ENCODE data around the gene TEX22. TPM values are rescaled to one million over a fixed set of nuclear protein-coding genes. Genes with fewer than 3 reads are reported as not detected.

The TEX22 gene
- total and polyA plus RNA-seq, 2 donors (not counting 1 experiment from before 2014, with no cell fraction given) = 1.7 to 7.0 TPM

DNA sequence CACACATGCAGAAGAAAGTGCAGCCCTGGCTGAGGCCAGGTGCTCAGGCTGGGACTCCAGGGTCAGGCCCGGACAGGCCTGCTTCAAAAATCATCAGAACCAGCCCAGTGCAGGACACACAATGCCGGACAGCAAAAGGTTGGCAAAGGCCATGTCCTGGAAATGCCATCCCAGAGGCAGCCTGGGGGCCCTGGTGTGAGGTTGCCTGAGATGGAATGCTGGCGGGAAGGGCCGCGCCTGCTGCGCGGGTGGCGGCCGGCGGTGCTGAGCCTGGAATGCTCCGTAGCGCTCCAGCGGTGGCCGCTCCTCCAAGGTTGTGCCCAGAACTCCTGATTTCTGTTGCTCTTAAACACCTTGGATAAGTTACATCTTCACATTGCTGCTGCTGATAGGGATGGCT, 54.6 kb downstream of the TEX22 start:
- ATAC-seq (ENCODE audit: low read depth) (no peak), DNase-seq (no peak)
- H3K4me1 Mint-ChIP-seq = no peaks in the 10 kb centered on the region
- Histone ChIP-seq H3K9me3 (ENCODE audit: control extremely low read depth in 1 of 3, control insufficient read depth in 2 of 3, insufficient read depth in 1 of 3, low read length in 2 of 3) (no peaks in the 10 kb centered on the region), H3K27ac (ENCODE audit: low read length in 2 of 2) (no peak overlapping the region), H3K27me3 (replicated peaks in 1 of 4; ENCODE audit: control extremely low read depth in 1 of 4, control insufficient read depth in 3 of 4, insufficient read depth in 4 of 4, low read length in 3 of 4) (no peaks in the 10 kb centered on the region), H3K36me3 (replicated peaks in 1 of 2; ENCODE audit: control extremely low read depth in 1 of 2, control insufficient read depth in 1 of 2, extremely low read depth in 1 of 2, insufficient read depth in 2 of 2, low read length in 1 of 2) (peaks cover 0 to 42% of the 10 kb centered on the region in 2 experiments), H4K20me1 (ENCODE audit: control insufficient read depth, insufficient read depth, low read length, poor library complexity, severe bottlenecking) (peaks cover 33% of the 10 kb centered on the region), H3K79me2 (ENCODE audit: control insufficient read depth, insufficient read depth, low read length) (peaks cover 11% of the 10 kb centered on the region), H3K4me3 (ENCODE audit: control extremely low read depth in 1 of 5, extremely low read depth in 1 of 5, insufficient read depth in 1 of 5, low read depth in 2 of 5, low read length in 4 of 5) (no peak overlapping the region), H3K4me2 (replicated peaks; ENCODE audit: low read depth, low read length, poor library complexity, severe bottlenecking) (no peak overlapping the region), H3K9ac (ENCODE audit: low read length) (no peak overlapping the region), H3K4me1 (ENCODE audit: control insufficient read depth in 2 of 2, insufficient read depth in 2 of 2, low read length in 2 of 2) (no peaks in the 10 kb centered on the region), H2AFZ (ENCODE audit: insufficient read depth, low read depth, low read length, poor library complexity, severe bottlenecking) (no peak overlapping the region)
- WGBS (ENCODE audit: insufficient coverage) = 86% methylated on average over 13 of the region's 14 CpGs
- intact Hi-C loops (cut with micrococcal nuclease) = no loop called here
- H3K9me3 Mint-ChIP-seq (ENCODE audit: insufficient read depth) = no peaks in the 10 kb centered on the region
- H3K27ac Mint-ChIP-seq = no peak overlapping the region
- POLR2A ChIA-PET = no interaction called here
- no peak overlapping the region for H3K4me3 Mint-ChIP-seq
- CTCF ChIA-PET = no interaction called here
- TF ChIP-seq EZH2 (IDR thresholded peaks at IDR 0.05; ENCODE audit: borderline replicate concordance, insufficient read depth, low read depth, low read length, poor library complexity, severe bottlenecking) = no peak
- TF ChIP-seq, protein P1, sequence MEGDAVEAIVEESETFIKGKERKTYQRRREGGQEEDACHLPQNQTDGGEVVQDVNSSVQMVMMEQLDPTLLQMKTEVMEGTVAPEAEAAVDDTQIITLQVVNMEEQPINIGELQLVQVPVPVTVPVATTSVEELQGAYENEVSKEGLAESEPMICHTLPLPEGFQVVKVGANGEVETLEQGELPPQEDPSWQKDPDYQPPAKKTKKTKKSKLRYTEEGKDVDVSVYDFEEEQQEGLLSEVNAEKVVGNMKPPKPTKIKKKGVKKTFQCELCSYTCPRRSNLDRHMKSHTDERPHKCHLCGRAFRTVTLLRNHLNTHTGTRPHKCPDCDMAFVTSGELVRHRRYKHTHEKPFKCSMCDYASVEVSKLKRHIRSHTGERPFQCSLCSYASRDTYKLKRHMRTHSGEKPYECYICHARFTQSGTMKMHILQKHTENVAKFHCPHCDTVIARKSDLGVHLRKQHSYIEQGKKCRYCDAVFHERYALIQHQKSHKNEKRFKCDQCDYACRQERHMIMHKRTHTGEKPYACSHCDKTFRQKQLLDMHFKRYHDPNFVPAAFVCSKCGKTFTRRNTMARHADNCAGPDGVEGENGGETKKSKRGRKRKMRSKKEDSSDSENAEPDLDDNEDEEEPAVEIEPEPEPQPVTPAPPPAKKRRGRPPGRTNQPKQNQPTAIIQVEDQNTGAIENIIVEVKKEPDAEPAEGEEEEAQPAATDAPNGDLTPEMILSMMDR (IDR thresholded peaks at IDR 0.05) = no peak
- no peaks in the 10 kb centered on the region for H3K27me3 Mint-ChIP-seq

DNA sequence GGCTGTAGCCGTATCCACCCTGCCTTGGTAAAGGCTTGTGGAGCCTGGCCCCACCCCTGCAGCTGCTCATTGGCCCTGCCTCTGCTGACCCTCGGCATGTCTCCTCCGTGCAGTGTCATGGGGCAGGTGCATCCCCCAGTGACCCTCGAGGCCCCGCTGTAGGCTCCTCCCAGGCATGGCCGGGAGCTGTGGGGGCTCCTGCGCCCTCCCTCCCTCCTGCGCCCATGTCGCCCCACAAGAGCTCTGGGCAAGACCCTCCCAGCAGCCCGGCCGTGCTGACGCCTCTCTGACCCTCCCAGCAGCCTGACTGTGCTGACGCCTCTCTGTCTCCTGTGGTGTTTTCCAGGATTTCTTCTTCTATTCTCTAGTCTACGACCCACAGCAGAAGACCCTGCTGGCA, 55.5 kb downstream of the TEX22 start:
- Mint-ChIP-seq H3K27ac (no peak overlapping the region), H3K4me1 (no peaks in the 10 kb centered on the region), H3K4me3 (no peak overlapping the region), H3K27me3 (no peaks in the 10 kb centered on the region), H3K9me3 (ENCODE audit: insufficient read depth) (no peaks in the 10 kb centered on the region)
- intact Hi-C loops (cut with micrococcal nuclease) = no loop called here
- peaks cover 10% of the 10 kb centered on the region for H3K79me2 ChIP-seq (ENCODE audit: control insufficient read depth, insufficient read depth, low read length)
- ATAC-seq (ENCODE audit: low read depth) = no peak
- CTCF ChIA-PET = no interaction called here
- no peak overlapping the region for H3K27ac ChIP-seq (ENCODE audit: low read length in 2 of 2)
- no peak for DNase-seq
- H3K36me3 ChIP-seq (replicated peaks in 1 of 2; ENCODE audit: control extremely low read depth in 1 of 2, control insufficient read depth in 1 of 2, extremely low read depth in 1 of 2, insufficient read depth in 2 of 2, low read length in 1 of 2) = peaks cover 0 to 47% of the 10 kb centered on the region in 2 experiments
- H2AFZ ChIP-seq (ENCODE audit: insufficient read depth, low read depth, low read length, poor library complexity, severe bottlenecking) = no peak overlapping the region
- H3K4me1 ChIP-seq (ENCODE audit: control insufficient read depth in 2 of 2, insufficient read depth in 2 of 2, low read length in 2 of 2) = no peaks in the 10 kb centered on the region
- no peaks in the 10 kb centered on the region for H3K27me3 ChIP-seq (replicated peaks in 1 of 4; ENCODE audit: control extremely low read depth in 1 of 4, control insufficient read depth in 3 of 4, insufficient read depth in 4 of 4, low read length in 3 of 4)
- no peak overlapping the region for H3K4me3 ChIP-seq (ENCODE audit: control extremely low read depth in 1 of 5, extremely low read depth in 1 of 5, insufficient read depth in 1 of 5, low read depth in 2 of 5, low read length in 4 of 5)
- no peak overlapping the region for H3K4me2 ChIP-seq (replicated peaks; ENCODE audit: low read depth, low read length, poor library complexity, severe bottlenecking)
- TF ChIP-seq EZH2 (IDR thresholded peaks at IDR 0.05; ENCODE audit: borderline replicate concordance, insufficient read depth, low read depth, low read length, poor library complexity, severe bottlenecking) = no peak
- TF ChIP-seq, protein P1 (IDR thresholded peaks at IDR 0.05) = no peak
- peaks cover 28% of the 10 kb centered on the region for H4K20me1 ChIP-seq (ENCODE audit: control insufficient read depth, insufficient read depth, low read length, poor library complexity, severe bottlenecking)
- no peak overlapping the region for H3K9ac ChIP-seq (ENCODE audit: low read length)
- POLR2A ChIA-PET = no interaction called here
- 91% methylated on average over 13 of the region's 14 CpGs for WGBS (ENCODE audit: insufficient coverage)
- no peaks in the 10 kb centered on the region for H3K9me3 ChIP-seq (ENCODE audit: control extremely low read depth in 1 of 3, control insufficient read depth in 2 of 3, insufficient read depth in 1 of 3, low read length in 2 of 3)
